Measurements from ENCODE around the gene CDK2AP2.

CDK2AP2 gene

GRCh38 chr11:67538823-67539505 lies 31.0 kb upstream of the CDK2AP2 start:
- H3K4me3 ChIP-seq (replicated peaks; ENCODE audit: low read depth, low read length): no peak overlapping the region
- no peak for DNase-seq (ENCODE audit: extremely low read depth, low read depth)
- TF ChIP-seq, protein P1, sequence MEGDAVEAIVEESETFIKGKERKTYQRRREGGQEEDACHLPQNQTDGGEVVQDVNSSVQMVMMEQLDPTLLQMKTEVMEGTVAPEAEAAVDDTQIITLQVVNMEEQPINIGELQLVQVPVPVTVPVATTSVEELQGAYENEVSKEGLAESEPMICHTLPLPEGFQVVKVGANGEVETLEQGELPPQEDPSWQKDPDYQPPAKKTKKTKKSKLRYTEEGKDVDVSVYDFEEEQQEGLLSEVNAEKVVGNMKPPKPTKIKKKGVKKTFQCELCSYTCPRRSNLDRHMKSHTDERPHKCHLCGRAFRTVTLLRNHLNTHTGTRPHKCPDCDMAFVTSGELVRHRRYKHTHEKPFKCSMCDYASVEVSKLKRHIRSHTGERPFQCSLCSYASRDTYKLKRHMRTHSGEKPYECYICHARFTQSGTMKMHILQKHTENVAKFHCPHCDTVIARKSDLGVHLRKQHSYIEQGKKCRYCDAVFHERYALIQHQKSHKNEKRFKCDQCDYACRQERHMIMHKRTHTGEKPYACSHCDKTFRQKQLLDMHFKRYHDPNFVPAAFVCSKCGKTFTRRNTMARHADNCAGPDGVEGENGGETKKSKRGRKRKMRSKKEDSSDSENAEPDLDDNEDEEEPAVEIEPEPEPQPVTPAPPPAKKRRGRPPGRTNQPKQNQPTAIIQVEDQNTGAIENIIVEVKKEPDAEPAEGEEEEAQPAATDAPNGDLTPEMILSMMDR (IDR thresholded peaks at IDR 0.05; ENCODE audit: low read depth, low read length, missing control alignments): no peak

GRCh38 chr11:67538306-67538705 lies 30.3 kb upstream of the CDK2AP2 start:
- TF ChIP-seq, protein P1 (IDR thresholded peaks at IDR 0.05; ENCODE audit: low read depth, low read length, missing control alignments): no peak
- DNase-seq (ENCODE audit: extremely low read depth, low read depth): no peak
- no peak overlapping the region for H3K4me3 ChIP-seq (replicated peaks; ENCODE audit: low read depth, low read length)

DNA sequence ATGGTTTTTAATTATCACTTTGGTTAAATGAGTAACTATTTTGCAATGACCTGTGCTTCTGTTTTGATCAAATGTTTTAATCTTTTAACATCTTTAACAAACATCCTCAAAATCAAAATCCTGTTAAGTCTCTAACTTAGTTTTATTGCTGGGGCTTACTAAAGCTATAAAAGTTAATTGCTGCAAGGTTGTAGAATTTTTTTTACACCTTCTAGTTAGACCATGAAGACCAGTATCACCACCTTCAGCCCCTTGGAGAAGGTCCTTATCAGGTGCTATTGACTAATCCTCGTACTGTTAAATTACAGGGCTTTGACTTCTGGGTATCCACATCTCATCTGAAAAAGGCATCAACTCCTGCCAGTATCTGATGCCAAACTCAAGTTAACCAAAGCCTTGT lies 27.6 kb upstream of the CDK2AP2 start:
- no peak overlapping the region for H3K4me3 ChIP-seq (replicated peaks; ENCODE audit: low read depth, low read length)
- TF ChIP-seq, protein P1 (IDR thresholded peaks at IDR 0.05; ENCODE audit: low read depth, low read length, missing control alignments): no peak
- no peak for DNase-seq (ENCODE audit: extremely low read depth, low read depth)

DNA sequence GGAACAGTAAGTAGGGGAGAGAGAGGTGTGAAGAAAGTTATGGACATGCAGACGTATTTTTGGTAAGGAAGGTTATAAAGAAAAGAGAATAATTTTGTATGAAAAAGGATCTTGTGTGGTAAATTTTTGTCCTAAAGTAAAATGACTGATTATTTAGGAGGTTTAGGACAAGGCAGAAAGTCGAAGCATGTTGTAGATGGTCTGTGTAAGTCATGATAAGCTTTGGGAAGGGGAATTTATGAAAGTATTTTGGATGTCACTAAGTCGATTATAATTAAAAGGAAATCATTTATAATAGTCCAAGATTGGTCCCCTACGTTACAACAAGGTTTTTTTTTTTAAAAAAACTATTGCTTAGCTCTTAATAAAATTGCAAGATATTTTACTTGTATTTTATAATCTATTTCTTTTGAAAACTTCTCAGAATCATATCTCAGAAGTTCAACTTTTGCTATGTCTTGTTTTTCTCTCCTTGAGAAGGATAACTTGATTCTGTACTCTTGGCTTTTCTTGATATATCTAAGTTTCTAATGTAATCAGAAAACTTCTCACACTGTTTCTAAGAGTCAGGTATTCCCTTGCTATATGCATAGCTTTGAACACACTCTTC lies 26.2 kb upstream of the CDK2AP2 start:
- TF ChIP-seq, protein P1 (IDR thresholded peaks at IDR 0.05; ENCODE audit: low read depth, low read length, missing control alignments): no peak
- DNase-seq (ENCODE audit: extremely low read depth, low read depth): no peak
- H3K4me3 ChIP-seq (replicated peaks; ENCODE audit: low read depth, low read length): no peak overlapping the region

DNA sequence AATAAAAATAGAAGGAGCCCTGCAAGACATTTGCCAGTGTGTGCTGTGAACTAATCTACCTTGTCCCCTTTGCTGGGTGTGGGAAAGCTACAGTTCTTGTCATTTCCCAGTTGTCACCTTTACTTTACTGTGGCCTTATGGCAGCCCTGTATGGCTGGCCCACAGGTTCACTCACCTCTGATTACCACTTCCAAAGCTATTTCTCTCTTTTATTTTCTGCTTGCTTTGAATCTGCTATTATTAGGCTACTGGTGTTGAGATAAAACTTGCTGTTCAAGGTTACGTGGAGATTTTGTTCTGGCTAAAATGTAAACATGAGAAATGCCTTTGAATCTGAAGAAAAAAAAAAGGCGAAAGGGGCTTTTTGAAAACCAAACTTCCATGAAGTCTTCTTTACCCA lies 24.9 kb upstream of the CDK2AP2 start:
- TF ChIP-seq, protein P1 (IDR thresholded peaks at IDR 0.05; ENCODE audit: low read depth, low read length, missing control alignments): no peak
- H3K4me3 ChIP-seq (replicated peaks; ENCODE audit: low read depth, low read length): no peak overlapping the region
- no peak for DNase-seq (ENCODE audit: extremely low read depth, low read depth)

- TF ChIP-seq, protein P1 (IDR thresholded peaks at IDR 0.05; ENCODE audit: low read depth, low read length, missing control alignments): no peak
- H3K4me3 ChIP-seq (replicated peaks; ENCODE audit: low read depth, low read length): no peak overlapping the region
- no peak for DNase-seq (ENCODE audit: extremely low read depth, low read depth)
These were observed 22.3 kb upstream of the CDK2AP2 start for GRCh38 chr11:67530282-67530592.
